HG02884 (cell line): Measurements from ENCODE around the gene NRGN.

ENCODE experiments used
- ATAC-seq: cut with Tn5 transposase; IDR thresholded peaks from one replicate; pipeline ENCODE4 v1.9.1; 2021; ENCODE audit warnings: mild to moderate bottlenecking, moderate library complexity; ENCODE audit not compliant: unreplicated experiment

Gene NRGN

GRCh38 chr11:124738713-124739478, 846 bp upstream of the NRGN start:
- no peak for ATAC-seq

GRCh38 chr11:124740277-124740882, 638 bp downstream of the NRGN start:
- peak; percentile 41 for ATAC-seq

DNA sequence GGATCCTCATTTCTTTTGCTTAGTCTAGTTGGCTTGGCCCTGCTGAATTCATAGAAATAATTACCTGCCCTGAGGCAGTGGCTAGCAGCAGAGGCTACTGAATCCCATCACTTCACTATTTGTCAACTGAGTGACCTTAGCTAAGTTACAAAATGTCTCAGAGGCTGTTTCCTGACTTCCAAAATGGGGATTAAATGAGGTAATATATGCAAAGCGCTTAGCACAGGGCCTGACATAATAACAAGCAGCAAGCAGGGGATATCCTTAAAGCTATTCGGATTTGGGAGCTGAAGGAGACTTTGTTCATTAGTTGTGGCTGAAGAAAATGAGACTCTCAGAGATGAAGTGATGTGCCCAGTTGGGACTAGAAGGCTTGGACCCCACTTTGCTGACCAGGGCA, 2.8 kb downstream of the NRGN start:
- no peak for ATAC-seq

DNA sequence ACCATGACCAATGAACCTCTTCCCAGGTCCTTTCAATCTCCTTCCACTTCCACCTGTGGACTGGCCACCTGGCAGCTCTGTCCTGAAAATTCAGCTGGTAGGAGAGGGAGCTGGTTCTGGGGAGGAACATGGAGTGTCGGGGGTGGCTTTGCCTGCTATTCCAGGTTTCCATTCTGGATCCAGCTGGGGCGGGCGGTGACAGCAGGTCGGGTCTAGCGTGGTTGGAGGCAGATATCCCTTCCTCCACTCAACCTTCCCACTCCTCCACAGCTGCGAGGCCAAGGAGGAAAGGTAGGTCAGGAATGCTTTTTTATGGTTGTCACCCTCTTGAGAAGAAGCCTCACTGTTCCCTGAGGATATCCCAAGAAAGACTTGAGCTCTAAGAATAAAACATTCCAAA, 3.3 kb downstream of the NRGN start:
- ATAC-seq = no peak

- ATAC-seq = no peak
Measured at GRCh38 chr11:124745270-124745834, 5.6 kb downstream of the NRGN start.

DNA sequence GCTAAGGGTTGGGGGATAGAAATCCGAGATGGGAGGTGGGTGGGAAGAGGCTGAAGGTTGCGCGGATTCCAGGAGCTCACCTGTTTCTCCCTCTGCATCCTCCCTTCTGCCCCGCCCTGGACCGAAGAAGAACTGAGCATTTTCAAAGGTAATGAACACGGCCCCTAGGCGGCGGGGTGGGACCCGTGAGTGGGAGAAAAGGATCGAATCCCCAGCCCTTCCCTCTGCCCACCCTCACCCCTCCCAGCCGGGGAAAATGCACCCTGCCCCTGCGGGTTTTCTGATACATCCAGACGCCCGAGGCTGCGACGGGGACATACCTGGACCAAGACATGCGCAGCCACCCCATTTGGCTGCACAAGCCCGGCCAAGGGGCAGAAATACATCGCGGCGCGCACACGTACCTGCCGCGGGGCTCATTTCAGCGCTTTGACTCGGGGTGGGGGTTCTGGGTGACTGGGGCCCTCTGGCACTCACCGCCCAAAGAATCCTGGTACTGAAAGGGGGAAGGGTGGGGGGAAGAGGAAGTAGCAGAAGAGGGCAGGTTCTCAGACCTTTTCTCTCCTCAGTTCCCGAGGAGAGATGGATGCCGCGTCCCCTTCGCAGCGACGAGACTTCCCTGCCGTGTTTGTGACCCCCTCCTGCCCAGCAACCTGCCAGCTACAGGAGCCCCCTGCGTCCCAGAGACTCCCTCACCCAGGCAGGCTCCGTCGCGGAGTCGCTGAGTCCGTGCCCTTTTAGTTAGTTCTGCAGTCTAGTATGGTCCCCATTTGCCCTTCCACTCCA, 6.3 kb downstream of the NRGN start:
- ATAC-seq = peak; percentile 8

- ATAC-seq = peak; percentile 91
Measured at GRCh38 chr11:124746621-124747243, 7.0 kb downstream of the NRGN start.

GRCh38 chr11:124747406-124748099, 7.8 kb downstream of the NRGN start:
- no peak for ATAC-seq

- ATAC-seq = no peak
Measured at GRCh38 chr11:124748100-124748418, 8.3 kb downstream of the NRGN start.

DNA sequence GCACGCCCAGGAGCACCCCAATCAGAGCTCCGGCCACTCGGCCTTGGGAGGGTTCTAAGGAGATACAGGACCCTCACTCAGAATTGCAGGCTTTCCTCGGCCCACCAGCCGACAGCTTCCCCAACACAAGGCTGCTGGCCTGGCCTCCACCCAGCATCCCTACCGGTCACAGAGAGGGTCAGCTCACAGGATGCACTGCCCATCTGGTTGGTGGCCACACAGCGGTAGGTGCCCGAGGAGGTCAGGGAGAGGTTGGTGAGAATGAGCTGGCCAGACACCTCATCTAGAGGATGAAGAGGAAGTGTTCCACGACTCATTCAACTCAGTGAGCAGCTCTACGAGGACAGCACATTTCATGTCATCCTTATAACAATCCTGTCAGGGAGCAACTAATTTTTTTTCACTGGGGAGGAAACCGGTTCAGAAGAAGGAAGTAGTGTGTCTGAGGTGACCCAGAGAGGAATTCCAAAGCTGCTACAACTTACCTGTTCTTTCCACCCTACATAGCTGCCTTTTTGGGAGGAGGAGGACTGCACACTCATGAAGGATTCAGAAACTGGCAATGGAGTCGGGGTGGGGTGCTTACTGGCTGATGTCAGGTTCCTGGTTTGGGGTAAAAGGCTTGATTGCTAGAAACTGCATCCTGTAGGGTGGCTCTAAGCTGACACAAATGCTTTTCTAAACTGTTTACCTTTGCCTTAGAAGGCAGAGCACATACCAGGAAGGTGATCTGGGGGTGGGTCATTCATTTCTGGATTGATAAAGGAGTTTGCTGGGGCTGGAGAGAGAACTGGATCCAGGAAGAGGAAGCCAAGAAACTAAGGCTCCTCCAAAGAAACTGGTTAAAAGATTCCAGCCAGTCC, 9.0 kb downstream of the NRGN start:
- ATAC-seq = no peak

- ATAC-seq = no peak
Measured at GRCh38 chr11:124749912-124750311, 10.2 kb downstream of the NRGN start.

DNA sequence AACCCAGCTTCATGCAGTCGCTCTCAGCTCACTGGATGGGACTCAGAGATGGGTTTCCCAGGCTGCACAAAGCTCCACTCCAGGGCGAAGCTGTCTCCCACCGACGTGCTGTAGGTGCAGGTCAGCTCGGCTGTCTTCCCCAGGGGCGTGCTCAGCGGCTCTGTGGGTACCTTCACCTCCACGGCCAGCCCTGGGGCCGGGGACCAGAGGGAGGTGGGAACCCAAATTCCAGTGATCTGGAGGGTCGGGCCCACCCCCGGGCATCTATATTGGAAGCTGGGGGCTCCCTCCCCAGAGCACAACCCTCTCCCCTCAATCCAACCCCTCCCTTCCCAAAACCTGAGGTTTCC, 11.6 kb downstream of the NRGN start:
- no peak for ATAC-seq

DNA sequence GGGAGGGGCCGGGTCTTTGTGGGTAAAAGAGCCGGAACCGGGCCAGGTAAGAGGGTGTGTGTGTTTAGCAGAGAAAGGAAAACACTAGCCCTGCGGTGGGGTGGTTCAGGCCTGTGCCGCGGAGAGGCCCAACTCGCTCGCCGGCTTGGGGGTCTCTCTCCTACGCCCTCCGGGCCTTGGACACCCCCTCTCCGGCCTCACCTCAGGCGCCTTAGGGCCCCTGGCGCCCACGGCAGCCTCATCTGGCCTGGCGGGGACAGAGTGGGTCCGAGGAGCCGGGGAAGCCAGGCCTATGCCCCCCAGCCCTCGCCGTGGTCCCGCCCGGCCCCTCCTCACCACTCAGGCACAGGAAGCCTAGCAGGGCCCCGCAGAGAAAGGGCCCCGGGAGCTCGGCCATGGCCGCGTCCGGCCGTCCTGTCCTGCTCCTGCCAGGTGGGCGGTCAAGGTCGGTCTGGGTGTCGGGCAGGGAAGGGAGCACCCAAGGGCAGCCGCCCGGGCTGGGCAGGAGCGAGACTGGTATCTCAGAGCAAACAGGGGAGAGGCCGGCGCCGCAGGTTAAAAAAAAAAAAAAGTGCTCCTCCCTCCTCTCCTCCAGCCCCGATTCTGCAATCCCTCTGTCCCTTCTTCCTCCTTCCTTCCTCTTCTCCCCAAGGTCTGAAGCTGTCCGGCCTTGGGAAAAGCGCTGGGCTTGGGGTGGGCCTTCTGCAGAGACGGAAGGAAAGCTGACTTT, 12.2 kb downstream of the NRGN start, which contains the start of gene VSIG2:
Gene VSIG2 (minus strand): TSS at position 515 of the 730 bp plus-strand sequence. CDS start 118 bp downstream, at position 397.
- ATAC-seq = no peak

DNA sequence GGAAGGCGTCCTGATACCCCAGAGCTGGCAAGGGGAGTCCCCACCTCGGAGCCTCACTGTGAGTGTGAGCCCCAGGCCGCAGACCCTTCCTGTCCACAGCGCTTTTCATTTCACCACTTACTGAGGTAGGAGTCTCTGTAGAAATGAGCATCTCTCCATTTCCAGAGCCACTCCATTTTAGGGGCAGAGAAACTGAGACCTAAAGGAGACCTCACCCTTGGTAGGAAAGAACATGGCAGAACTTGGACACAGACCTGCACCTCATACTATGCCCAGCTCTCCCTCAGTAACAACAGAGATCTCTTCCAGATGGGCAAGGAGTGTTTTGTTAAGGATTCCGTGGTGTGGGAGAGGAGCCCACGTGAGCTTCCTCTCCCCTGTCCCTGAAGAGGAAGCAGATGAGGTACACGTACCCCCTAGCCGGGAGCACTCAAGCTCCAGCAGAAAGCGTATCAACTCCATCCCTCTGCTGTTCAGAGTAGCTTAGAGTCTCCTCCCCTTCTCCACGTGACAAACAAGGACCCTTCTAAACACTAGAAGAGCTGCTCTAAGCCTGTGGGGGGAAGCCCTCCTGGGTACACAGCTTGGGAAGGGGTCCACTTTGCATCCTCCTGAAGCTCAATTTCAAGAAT, 12.8 kb downstream of the NRGN start:
- no peak for ATAC-seq

DNA sequence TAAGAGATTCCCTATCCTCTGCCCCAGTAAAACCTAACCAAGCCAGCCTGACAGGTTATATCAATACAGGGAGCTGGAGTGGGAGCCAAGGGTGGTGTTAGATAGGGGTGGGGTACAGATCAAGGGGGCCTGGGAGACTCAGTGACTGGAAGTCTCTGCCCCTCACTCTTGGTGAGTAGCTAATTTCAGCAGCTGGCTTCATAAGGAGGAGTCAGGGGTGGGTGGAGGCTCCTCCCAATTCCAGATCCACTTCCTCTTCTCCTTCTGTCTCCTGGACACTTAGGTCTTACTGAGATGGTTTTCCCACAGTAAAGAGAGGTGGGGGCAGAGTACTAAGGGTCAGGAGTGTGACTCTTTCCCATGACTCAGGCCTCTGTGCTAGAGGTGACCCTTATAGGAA, 13.5 kb downstream of the NRGN start:
- ATAC-seq = no peak

DNA sequence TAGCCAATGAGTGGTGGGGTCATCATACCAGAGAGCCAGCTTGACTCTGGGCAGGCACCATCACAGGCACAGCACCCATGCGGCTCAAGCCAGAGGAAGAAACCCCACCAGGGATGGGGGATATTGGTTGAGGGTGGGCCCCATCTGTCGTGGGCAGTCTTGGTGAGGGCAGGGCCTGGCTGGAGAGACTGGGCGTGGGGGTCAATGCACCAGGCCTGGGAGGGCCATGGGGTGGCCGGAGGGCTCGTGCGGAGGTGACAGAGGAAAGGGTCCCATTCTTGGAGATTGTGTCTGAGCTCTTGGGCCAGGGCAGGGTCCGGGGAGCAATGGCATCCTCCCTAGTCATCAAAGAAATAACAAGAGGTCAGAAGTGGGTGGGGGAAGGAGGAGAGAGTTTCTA, 13.9 kb downstream of the NRGN start:
- ATAC-seq = no peak

GRCh38 chr11:124754309-124754708, 14.6 kb downstream of the NRGN start:
- ATAC-seq = no peak

DNA sequence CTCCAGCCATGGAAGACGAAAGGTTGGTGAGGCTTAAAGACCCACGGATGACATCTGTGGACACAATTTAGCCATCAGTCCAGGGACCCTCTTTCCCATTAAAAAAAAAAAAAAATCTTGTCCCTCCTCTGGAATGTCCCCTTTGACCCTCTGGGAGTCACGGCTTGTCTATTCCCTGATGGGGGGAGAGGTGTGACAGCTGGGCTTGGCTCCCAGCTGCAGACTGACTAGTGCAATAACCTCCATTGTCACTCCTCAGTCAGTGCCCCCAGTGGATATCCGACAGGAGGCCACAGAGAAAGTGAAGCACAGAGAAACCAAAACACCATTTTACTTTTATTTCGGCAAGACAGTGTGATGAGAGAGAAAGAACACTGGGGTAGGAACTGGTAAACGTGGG, 15.0 kb downstream of the NRGN start:
- ATAC-seq = no peak
